HL-60 (cell line): ENCODE measurements around the gene NT5C2.
"Not testable (repeated sequence)": the region's sequence is repeated elsewhere in the genome, so short reads cannot be mapped to it uniquely, and the experiment has no call there.

Source experiments
- DNase-seq, 2 experiments: peaks; one replicate each; pipeline ENCODE4 v3.0.0-alpha.2; 2010 to 2020; ENCODE audit warnings: low read depth in 1 of 2, low spot score in 1 of 2
- H3K27ac ChIP-seq: fragments of 250-450 bp; sonication (Bioruptor Pico); replicated peaks from 2 replicates; pipeline ENCODE4 v1.5.1; 2020; ENCODE audit warnings: mild to moderate bottlenecking, moderate library complexity
- H3K27me3 ChIP-seq: fragments of 250-450 bp; sonication (Bioruptor Pico); 2 replicates; pipeline ENCODE4 v1.5.1; 2021; ENCODE audit warnings: mild to moderate bottlenecking, moderate library complexity; ENCODE audit not compliant: insufficient read depth, poor library complexity, severe bottlenecking
- H3K4me3 ChIP-seq: replicated peaks from 2 replicates; pipeline ENCODE4 v1.5.1; 2011; ENCODE audit warnings: mild to moderate bottlenecking, control low read depth, low read length; ENCODE audit not compliant: insufficient read depth
- GABPA ChIP-seq: IDR thresholded peaks from 2 replicates; pipeline ENCODE4 v1.6.1; 2012; ENCODE audit warnings: low read depth
- POLR2AphosphoS5 ChIP-seq: IDR thresholded peaks from 2 replicates; pipeline ENCODE4 v1.6.1; 2012; ENCODE audit warnings: low read depth
- SPI1 ChIP-seq: IDR thresholded peaks from 2 replicates; pipeline ENCODE4 v1.6.1; 2012; ENCODE audit warnings: low read depth, mild to moderate bottlenecking, borderline replicate concordance
- TF ChIP-seq, protein P1 (sequence below): IDR thresholded peaks from 2 replicates; pipeline ENCODE4 v1.6.1; 2012; ENCODE audit warnings: low read depth; ENCODE audit not compliant: insufficient replicate concordance
- TF ChIP-seq, protein P2 (sequence below): IDR thresholded peaks from one replicate; pipeline ENCODE4 v1.5.1; 2011; ENCODE audit warnings: low read length, control low read depth, inconsistent platforms; ENCODE audit not compliant: insufficient read depth

The NT5C2 gene

DNA sequence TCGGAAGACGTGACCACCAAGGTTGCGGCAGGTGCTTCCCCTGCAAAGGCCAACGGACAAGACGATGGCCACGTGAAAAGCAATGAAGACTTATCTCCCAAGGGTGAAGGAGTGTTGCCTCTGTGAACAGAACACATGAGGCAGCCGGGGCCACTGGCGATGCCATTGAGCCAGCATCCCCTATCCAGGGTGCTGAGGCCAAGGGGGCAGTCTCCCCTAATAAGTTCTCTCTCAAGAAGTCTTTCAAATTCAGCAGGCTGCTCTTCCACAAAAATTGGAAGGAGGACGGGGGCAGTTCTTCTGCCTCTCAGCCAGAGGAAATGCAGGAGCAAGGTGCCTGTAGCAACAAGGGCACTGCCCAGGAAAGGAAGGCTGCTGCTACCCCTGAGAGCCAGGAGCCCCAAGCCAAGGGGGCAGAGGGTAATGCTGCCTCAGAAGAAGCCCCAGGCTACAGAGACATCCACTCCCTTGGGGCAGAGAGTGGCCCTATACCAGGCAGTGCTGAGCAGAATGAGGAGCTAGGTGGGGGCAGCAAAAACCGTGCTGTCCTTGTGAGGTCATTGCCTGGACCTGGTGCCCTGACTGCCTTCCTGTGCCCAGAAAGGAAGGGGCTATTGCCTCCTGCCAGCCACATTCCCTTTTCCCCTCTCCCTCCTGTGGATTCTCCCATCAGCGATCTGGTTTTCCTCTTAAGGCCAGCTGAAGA lies 17.3 kb downstream of the NT5C2 start:
- no peak overlapping the region for H3K27ac ChIP-seq
- H3K4me3 ChIP-seq = no peak overlapping the region
- H3K27me3 ChIP-seq = no peaks in the 10 kb centered on the region
- TF ChIP-seq POLR2AphosphoS5 (peak; percentile 39; the same call in 1 of the 2 replicates), SPI1 (no peak), GABPA (no peak)
- TF ChIP-seq, protein P1, sequence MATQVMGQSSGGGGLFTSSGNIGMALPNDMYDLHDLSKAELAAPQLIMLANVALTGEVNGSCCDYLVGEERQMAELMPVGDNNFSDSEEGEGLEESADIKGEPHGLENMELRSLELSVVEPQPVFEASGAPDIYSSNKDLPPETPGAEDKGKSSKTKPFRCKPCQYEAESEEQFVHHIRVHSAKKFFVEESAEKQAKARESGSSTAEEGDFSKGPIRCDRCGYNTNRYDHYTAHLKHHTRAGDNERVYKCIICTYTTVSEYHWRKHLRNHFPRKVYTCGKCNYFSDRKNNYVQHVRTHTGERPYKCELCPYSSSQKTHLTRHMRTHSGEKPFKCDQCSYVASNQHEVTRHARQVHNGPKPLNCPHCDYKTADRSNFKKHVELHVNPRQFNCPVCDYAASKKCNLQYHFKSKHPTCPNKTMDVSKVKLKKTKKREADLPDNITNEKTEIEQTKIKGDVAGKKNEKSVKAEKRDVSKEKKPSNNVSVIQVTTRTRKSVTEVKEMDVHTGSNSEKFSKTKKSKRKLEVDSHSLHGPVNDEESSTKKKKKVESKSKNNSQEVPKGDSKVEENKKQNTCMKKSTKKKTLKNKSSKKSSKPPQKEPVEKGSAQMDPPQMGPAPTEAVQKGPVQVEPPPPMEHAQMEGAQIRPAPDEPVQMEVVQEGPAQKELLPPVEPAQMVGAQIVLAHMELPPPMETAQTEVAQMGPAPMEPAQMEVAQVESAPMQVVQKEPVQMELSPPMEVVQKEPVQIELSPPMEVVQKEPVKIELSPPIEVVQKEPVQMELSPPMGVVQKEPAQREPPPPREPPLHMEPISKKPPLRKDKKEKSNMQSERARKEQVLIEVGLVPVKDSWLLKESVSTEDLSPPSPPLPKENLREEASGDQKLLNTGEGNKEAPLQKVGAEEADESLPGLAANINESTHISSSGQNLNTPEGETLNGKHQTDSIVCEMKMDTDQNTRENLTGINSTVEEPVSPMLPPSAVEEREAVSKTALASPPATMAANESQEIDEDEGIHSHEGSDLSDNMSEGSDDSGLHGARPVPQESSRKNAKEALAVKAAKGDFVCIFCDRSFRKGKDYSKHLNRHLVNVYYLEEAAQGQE = peak; percentile 22
- TF ChIP-seq, protein P2, sequence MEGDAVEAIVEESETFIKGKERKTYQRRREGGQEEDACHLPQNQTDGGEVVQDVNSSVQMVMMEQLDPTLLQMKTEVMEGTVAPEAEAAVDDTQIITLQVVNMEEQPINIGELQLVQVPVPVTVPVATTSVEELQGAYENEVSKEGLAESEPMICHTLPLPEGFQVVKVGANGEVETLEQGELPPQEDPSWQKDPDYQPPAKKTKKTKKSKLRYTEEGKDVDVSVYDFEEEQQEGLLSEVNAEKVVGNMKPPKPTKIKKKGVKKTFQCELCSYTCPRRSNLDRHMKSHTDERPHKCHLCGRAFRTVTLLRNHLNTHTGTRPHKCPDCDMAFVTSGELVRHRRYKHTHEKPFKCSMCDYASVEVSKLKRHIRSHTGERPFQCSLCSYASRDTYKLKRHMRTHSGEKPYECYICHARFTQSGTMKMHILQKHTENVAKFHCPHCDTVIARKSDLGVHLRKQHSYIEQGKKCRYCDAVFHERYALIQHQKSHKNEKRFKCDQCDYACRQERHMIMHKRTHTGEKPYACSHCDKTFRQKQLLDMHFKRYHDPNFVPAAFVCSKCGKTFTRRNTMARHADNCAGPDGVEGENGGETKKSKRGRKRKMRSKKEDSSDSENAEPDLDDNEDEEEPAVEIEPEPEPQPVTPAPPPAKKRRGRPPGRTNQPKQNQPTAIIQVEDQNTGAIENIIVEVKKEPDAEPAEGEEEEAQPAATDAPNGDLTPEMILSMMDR = no peak
- no peak for DNase-seq

DNA sequence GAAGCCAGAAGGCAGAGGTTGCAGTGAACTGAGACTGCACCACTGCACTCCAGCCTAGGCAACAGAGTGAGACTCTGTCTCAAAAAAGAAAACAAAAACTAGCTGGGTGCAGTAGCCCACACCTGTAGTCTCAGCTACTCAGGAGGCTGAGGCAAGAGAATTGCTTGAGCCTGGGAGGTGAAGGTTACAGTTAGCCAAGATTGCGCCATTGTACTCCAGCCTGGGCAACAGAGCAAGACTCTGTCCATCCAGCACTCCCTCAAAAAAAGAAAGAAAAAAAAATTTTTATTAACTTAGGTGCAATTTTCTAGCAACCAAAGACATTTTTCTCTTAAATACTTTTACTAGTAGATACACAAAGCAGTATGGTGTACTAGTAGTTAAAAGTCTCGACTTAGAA lies 18.7 kb downstream of the NT5C2 start:
- H3K4me3 ChIP-seq, H3K27ac ChIP-seq, H3K27me3 ChIP-seq, DNase-seq: not testable (repeated sequence)

DNA sequence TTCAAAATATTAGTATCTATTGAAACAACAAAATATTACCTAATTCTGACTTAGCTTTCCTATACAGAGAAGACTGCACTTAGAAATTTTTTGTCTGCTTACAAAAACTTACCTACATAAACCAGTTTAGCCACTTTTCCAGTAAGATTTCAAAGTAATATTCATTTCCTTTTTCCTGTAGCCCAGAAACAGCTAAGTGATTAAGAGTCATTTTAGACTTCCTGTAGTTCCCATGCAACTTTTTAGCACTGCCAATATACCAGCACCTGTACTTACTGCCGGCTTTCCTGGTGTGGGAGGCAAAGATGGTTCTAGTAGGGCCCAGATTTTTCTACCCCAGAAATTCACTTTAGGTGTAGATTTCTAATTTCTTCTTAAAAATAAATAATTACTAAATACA lies 21.8 kb downstream of the NT5C2 start:
- Histone ChIP-seq H3K27me3 (no peaks in the 10 kb centered on the region), H3K27ac (no peak overlapping the region), H3K4me3 (no peak overlapping the region)
- TF ChIP-seq, protein P1 = no peak
- TF ChIP-seq POLR2AphosphoS5 (no peak), GABPA (no peak)
- TF ChIP-seq, protein P2 = no peak
- DNase-seq = no peak

DNA sequence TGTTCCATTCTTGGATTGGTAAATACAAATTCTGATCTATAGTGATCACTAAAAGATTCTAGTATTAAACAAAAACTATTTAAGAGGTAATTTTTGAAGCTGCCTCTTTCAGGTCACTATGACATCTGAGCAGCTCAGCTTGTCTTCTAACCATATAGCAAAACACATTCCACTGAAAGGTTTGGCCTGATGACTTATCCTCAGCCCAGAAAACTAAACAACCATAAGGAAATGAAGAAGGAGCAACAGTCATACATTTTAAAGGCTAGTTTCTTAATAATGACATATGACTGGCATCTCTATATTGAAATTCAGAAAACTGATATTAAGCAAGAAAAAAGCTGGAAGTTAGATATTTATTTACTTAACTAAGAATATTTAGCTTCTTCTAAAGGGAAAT lies 24.6 kb downstream of the NT5C2 start:
- Histone ChIP-seq H3K27ac (no peak overlapping the region), H3K4me3 (no peak overlapping the region)

DNA sequence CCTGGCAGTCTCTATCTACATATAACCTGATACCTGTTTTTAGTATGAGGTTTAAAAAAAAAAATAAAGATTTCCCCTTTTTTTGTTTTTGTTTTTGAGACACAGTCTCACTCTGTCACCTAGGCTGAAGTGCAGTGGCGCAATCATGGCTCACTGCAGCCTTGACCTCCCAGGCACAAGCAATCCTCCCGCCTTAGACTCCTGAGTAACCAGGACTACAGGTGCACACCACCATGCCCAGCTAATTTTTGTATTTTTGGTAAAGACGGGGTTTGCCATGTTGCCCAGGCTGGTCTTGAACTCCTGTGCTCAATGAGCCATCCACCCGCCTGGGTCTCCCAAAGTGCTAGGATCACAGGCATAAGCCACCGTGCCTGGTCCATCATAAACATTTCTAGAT lies 25.5 kb downstream of the NT5C2 start:
- not testable (repeated sequence) for H3K4me3 ChIP-seq, H3K27me3 ChIP-seq, H3K27ac ChIP-seq
- peak in 1 of 2 experiments; percentile 17 for DNase-seq

More for the DNA sequence above, 24.6 kb downstream of the NT5C2 start:
- H3K27me3 ChIP-seq = no peaks in the 10 kb centered on the region
- DNase-seq = no peak
- TF ChIP-seq GABPA = no peak
- TF ChIP-seq, protein P2 = no peak
- TF ChIP-seq SPI1 = no peak
- no peak for TF ChIP-seq POLR2AphosphoS5
- TF ChIP-seq, protein P1 = no peak
